Thyroid gland (tissue), 4 donors: ENCODE results near the gene USP8.

Experiments
- CTCF ChIP-seq, 6 experiments: fragments of 200-600 bp in 3 of 6; fragments of 450-650 bp in 3 of 6; sonication (generic) in 3 of 6; IDR thresholded peaks; one replicate each; pipeline ENCODE4 v1.5.1; 2016 to 2019; ENCODE audit warnings: antibody characterized with exemption in 6 of 6, mild to moderate bottlenecking in 2 of 6, inconsistent platforms in 1 of 6, moderate library complexity in 1 of 6
- POLR2A ChIP-seq, 2 donors: fragments of 450-650 bp; IDR thresholded peaks; one replicate each; pipeline ENCODE4 v1.6.1; 2017; ENCODE audit warnings: antibody characterized with exemption in 2 of 2, mild to moderate bottlenecking in 2 of 2, moderate library complexity in 1 of 2

- TF ChIP-seq CTCF (IDR thresholded peaks at IDR 0.05) (no peak), POLR2A (IDR thresholded peaks at IDR 0.05) (no peak)
Measured at GRCh38 chr15:50552238-50552637, 128.0 kb downstream of the USP8 start.
